ENCODE data around the gene FOXC2.
"Not testable (repeated sequence)": the region's sequence is repeated elsewhere in the genome, so short reads cannot be mapped to it uniquely, and the experiment has no call there.

Gene FOXC2

GRCh38 chr16:86575095-86575685 lies 8.6 kb downstream of the FOXC2 start:
- no peak for DNase-seq

GRCh38 chr16:86575754-86576557 lies 9.3 kb downstream of the FOXC2 start:
- DNase-seq, result no peak

DNA sequence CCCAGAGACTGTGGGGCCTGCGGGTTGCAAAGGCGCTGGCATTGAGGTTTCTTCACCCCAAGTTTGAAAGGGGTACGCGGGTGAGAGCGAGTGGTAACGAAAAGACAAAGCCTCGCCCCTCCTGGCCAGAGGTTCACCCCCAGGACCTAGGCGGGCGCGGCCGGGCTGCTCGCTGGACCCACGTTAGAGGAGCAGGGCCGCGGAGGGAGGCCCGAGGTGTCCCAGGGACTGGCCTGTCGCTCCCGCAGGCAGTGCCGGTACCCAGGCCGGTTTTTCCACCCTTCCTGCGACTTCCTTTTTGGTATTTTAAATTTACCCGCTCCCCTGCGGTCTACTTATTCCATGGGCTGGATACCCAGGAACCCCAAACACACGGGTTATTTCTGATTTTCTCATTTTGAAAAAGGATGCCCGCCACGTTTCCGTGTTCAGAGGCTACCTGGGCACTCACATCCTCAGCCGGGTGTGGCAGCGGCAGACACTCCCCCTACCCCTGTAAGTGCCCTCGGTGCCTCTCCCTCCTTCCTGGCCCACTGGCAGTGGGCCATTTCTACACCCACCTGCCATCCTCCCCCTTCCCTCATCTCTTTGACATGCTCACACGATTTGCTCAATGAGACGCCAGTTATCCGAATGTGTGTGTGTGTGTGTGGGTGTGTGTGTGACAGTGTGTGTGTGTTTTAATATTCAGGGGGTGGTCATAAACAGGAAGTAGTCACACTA lies 10.1 kb downstream of the FOXC2 start:
- no peak for DNase-seq

DNA sequence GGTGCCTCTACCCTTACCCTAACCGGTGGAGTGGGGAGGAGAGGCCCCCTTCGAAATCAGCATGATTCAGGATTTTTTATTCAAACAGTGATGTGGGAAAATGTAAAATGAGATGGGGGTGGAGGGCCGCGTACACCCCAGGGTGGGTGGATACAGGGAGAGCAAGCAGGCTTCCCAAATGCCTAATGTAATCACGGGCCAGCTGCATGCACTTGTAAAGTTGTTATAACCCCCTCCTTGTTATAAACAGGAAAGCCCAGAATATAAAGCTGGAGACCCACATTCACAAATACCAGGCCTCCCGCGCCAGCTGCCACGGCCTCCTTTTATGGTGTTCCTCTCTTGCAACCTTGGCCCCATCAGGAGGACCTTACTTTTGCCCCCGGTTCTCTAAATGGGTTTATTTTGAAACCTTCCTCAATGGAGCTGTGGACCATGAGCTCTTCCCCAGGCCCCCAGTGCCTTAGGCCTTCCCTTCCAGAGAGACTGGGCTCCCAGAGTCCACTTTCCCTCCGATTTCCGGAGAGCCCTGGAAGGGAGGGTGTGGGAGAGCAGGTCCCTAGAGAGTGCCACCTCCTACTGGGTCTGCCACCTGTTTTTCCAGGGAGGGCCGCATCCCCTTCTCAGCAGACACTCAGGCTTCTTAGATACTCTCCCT lies 10.8 kb downstream of the FOXC2 start:
- DNase-seq, result no peak

GRCh38 chr16:86578061-86578599 lies 11.5 kb downstream of the FOXC2 start, which contains the start of gene FOXL1:
TSS of gene FOXL1 (plus strand) at chr16:86578549. CDS start at chr16:86578724, 175 bp downstream.
- no peak for DNase-seq

DNA sequence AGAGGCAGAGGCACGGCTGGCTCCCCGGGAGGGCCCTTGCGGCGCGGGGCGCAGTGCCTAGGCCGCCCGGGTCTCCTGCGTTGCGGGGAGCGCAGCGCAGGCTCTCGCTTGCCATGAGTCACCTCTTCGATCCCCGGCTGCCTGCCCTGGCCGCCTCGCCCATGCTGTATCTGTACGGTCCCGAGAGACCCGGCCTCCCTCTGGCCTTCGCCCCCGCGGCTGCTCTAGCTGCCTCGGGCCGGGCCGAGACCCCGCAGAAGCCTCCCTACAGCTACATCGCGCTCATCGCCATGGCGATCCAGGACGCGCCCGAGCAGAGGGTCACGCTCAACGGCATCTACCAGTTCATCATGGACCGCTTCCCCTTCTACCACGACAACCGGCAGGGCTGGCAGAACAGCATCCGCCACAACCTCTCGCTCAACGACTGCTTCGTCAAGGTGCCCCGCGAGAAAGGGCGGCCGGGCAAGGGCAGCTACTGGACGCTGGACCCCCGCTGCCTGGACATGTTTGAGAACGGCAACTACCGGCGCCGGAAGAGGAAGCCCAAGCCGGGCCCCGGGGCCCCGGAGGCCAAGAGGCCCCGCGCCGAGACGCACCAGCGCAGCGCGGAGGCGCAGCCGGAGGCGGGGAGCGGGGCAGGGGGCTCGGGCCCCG lies 12.1 kb downstream of the FOXC2 start:
- no peak for DNase-seq

- DNase-seq, result no peak
Measured at GRCh38 chr16:86579268-86580062, 12.8 kb downstream of the FOXC2 start.

DNA sequence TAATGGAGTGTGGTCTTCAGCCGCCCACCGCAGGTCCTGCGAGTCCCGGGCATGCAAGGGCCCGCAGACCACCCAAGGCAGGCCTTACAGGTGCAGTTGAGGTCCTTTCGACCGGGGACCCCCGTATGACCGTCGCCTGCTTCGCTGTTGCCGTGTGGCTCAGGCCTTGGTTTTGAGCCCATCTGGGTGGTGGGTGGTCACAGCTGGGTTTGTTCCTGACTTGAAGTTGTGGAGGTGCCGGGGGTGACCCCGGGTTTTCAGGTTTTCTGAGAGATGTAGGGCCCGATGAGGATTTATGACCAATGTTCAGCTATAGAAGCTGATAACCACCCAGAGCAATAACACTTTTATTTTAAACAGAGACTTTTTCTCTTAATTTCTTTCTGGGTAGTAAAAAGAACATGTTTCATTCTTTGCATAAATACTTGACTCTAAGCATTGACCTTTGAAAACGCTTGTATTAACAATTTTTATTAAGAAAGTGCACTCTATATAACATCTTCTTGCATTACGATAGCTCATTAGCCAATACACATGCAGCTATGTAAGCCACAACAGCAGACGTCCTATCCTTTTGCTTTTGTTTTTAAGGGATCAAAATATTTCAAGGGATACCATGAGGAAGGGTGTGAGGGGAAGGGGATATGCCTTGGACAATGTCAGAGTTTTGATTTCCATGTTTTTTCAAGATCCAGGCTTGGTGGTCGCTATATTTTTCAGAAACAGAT lies 13.6 kb downstream of the FOXC2 start:
- DNase-seq, result no peak

- no peak for DNase-seq
Measured at GRCh38 chr16:86580791-86581170, 14.2 kb downstream of the FOXC2 start.

- DNase-seq, result no peak
Measured at GRCh38 chr16:86581458-86581857, 14.8 kb downstream of the FOXC2 start.

- DNase-seq, result no peak
Measured at GRCh38 chr16:86584071-86584685, 17.5 kb downstream of the FOXC2 start.

- no peak for DNase-seq
Measured at GRCh38 chr16:86584726-86585721, 18.4 kb downstream of the FOXC2 start.

DNA sequence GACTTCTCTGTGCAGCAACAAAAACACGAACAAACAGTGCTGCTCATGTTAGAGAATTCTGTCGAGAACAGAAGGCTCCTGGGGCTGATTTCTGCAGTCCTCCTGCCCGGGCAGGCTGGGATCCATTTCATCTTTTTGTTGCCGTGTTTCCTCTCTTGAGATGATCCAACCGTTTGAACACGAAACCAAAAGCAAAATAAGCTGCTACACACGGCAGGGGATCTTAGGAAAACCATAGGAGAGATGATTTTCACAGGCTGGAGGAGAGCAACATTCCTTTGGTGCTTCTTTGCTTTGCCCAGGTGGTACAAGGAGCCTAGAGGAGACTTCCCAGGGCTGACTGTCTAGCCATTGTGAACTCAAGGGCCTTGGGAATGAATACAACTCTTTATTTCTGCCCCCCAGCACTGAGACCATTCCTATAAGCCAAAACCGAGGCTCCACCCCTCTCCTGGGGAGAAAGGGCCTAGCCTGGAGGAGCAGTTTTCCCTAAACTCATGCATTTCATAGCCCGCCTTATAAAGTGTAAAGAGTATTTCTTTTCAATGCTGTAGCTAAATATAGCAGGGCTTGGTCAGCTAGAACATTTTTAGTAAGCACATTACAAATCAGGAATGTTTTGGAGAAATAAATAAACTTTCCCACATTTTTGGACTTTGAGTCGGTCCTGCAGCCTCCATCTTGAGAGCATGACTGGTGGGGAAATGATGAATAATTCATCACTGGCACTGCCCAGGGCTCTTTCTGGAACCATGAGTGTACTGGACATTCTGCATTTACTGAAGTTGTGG lies 19.4 kb downstream of the FOXC2 start:
- DNase-seq, result no peak

DNA sequence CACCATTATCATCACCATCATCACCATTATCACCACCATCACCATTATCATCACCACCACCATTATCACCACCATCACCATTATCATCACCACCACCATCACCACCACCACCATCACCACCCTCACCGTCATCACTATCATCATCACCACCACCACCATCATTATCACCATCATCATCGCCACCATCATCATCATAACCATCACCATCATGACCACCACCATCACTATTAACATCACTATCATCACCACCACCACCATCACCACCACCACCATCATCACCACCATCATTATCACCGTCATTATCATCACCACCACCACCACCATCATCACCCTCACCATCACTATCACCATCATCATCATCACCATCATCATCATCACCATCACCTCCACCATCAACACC lies 20.9 kb downstream of the FOXC2 start:
- DNase-seq, result no peak

DNA sequence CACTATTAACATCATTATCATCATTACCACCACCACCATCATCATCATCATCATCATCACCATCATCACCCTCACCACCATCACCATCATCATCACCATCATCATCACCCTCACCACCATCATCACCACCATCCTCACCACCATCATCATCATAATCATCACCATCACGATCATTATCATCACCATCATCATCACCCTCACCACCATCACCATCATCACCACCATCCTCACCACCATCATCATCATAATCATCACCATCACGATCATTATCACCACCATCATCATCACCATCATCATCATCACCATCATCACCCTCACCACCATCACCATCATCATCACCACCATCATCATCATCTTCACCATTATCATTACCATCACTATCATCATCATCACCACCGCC lies 21.3 kb downstream of the FOXC2 start:
- DNase-seq, result not testable (repeated sequence)

DNA sequence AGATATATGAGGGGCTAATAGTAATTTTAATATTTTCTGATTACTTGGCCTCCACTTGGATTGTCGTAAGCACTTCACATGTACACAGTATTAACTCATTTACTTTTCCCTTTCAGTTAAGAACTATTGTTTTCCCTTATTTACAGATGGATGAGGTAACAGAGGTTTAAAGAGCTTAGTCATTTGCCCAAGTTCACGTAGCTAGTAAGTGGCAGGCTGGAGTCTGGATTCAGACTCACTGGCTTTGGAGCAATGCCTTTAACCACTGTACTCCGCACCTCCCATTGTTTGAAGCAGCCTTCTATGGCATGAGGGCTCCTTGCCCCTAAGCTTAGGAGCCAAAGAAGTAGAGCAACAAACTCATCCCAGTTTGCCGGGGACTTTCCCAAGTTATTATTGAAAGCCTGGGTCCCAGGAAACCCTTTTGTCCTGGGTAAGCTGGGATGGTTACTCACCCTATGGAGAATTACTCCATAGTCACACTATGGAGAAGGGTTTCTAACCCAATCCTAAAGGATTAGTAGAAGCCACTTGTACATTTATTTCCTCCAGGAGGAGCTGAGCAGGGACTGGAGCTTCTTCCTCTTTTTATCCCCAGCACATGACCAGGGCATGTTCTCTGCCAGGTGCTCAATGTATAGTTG lies 24.0 kb downstream of the FOXC2 start:
- DNase-seq, result no peak

- no peak for DNase-seq
Measured at GRCh38 chr16:86591270-86591669, 24.6 kb downstream of the FOXC2 start.

Measured in NCI-H510A treated with DMSO at 0.1 percent for 48 hours (cell line).